Thoracic aorta (tissue), 2 donors: ENCODE data around the gene PCGF5. TPM values are rescaled to one million over a fixed set of nuclear protein-coding genes. Genes with fewer than 3 reads are reported as not detected.

Experiments used
- ATAC-seq: fragments of 150-250 bp; one replicate; pipeline ENCODE4 v1.8.0; 2017; ENCODE audit warnings: low read depth; ENCODE audit not compliant: insufficient number of reproducible peaks, low FRiP score
- DNase-seq: peaks from one replicate; pipeline ENCODE4 v3.0.0-alpha.2; 2020; ENCODE audit warnings: low spot score
- H3K27ac ChIP-seq, 2 donors: fragments of 200-600 bp; sonication (generic); 1 replicate in 1 of 2; 2 replicates in 1 of 2; pipeline ENCODE4 v1.5.1; 2016; ENCODE audit warnings: mild to moderate bottlenecking in 2 of 2, moderate library complexity in 2 of 2
- H3K27me3 ChIP-seq: fragments of 200-600 bp; sonication (generic); replicated peaks from 2 replicates; pipeline ENCODE4 v1.6.0; 2016; ENCODE audit warnings: mild to moderate bottlenecking; ENCODE audit not compliant: insufficient read depth
- H3K36me3 ChIP-seq: fragments of 200-600 bp; sonication (generic); one replicate; pipeline ENCODE4 v1.5.1; 2016
- H3K4me1 ChIP-seq, 2 donors: fragments of 200-600 bp; sonication (generic); 1 replicate in 1 of 2; 2 replicates in 1 of 2; pipeline versions ENCODE4 v1.5.1 to v1.6.0; 2016; ENCODE audit warnings: low read depth in 2 of 2, mild to moderate bottlenecking in 1 of 2; ENCODE audit not compliant: control insufficient read depth in 1 of 2
- H3K4me3 ChIP-seq: fragments of 200-600 bp; sonication (generic); 2 replicates; pipeline ENCODE4 v1.5.1; 2016; ENCODE audit warnings: mild to moderate bottlenecking
- H3K9me3 ChIP-seq: fragments of 200-600 bp; sonication (generic); 2 replicates; pipeline ENCODE4 v1.5.1; 2016
- CTCF ChIP-seq: fragments of 200-600 bp; sonication (generic); IDR thresholded peaks from one replicate; pipeline ENCODE4 v1.5.1; 2019; ENCODE audit warnings: antibody characterized with exemption
- total RNA-seq, 2 donors: library from RNA; depleted of rRNA; stranded (reverse); fragments of >200 nt; gene quantifications; one replicate each; pipeline versions ENCODE4 v1.1.0 to v1.2.3, GENCODE V29; 2016

PCGF5 gene
- total RNA-seq, 2 donors from 2014 or later, result 111 to 175 TPM

GRCh38 chr10:91290607-91291006 lies 70.1 kb downstream of the PCGF5 start:
- Histone ChIP-seq H3K27ac (no peak overlapping the region), H3K27me3 (no peaks in the 10 kb centered on the region), H3K4me3 (no peak overlapping the region), H3K9me3 (no peaks in the 10 kb centered on the region), H3K4me1 (peaks cover 5 to 21% of the 10 kb centered on the region in 2 donors), H3K36me3 (no peaks in the 10 kb centered on the region)
- DNase-seq (no peak), ATAC-seq (no peak)
- TF ChIP-seq CTCF, result no peak

- no peak for DNase-seq
- Histone ChIP-seq H3K4me3 (no peak overlapping the region), H3K9me3 (no peaks in the 10 kb centered on the region), H3K27me3 (no peaks in the 10 kb centered on the region), H3K4me1 (peaks cover 0 to 7% of the 10 kb centered on the region in 2 donors), H3K27ac (no peak overlapping the region), H3K36me3 (no peaks in the 10 kb centered on the region)
- TF ChIP-seq CTCF, result no peak
- no peak for ATAC-seq
Measured at GRCh38 chr10:91294134-91294906, 73.9 kb downstream of the PCGF5 start.

- H3K27ac ChIP-seq, result no peak overlapping the region
- TF ChIP-seq CTCF, result no peak
- H3K9me3 ChIP-seq, result no peaks in the 10 kb centered on the region
- no peak for DNase-seq
- H3K4me1 ChIP-seq, result peaks cover 0 to 7% of the 10 kb centered on the region in 2 donors
- H3K36me3 ChIP-seq, result no peaks in the 10 kb centered on the region
- H3K4me3 ChIP-seq, result no peak overlapping the region
- H3K27me3 ChIP-seq, result no peaks in the 10 kb centered on the region
- ATAC-seq, result no peak
Measured at GRCh38 chr10:91295346-91295745, 74.9 kb downstream of the PCGF5 start.

GRCh38 chr10:91296471-91296870 lies 76.0 kb downstream of the PCGF5 start:
- no peaks in the 10 kb centered on the region for H3K27me3 ChIP-seq
- no peak for DNase-seq
- TF ChIP-seq CTCF, result no peak
- H3K4me1 ChIP-seq, result peaks cover 0 to 7% of the 10 kb centered on the region in 2 donors
- no peak overlapping the region for H3K27ac ChIP-seq
- H3K4me3 ChIP-seq, result no peak overlapping the region
- no peaks in the 10 kb centered on the region for H3K9me3 ChIP-seq
- H3K36me3 ChIP-seq, result no peaks in the 10 kb centered on the region
- no peak for ATAC-seq

GRCh38 chr10:91298224-91298871 lies 77.9 kb downstream of the PCGF5 start:
- Histone ChIP-seq H3K27me3 (no peaks in the 10 kb centered on the region), H3K9me3 (no peaks in the 10 kb centered on the region), H3K4me3 (peak overlapping the region; percentile 70), H3K4me1 (peaks cover 0 to 7% of the 10 kb centered on the region in 2 donors), H3K36me3 (no peaks in the 10 kb centered on the region), H3K27ac (peak overlapping the region; percentile 21 to 33)
- DNase-seq, result peak; percentile 33
- ATAC-seq, result peak; percentile 46
- peak; percentile 96 for TF ChIP-seq CTCF
